Measurements from ENCODE around the gene RAC3.

RAC3 gene

GRCh38 chr17:82007228-82007494 is 24.3 kb upstream of the RAC3 start:
- TF ChIP-seq CTCF (conservative IDR thresholded peaks at IDR 0.05) = no peak
- no peak overlapping the region for H3K27ac ChIP-seq

- no peak overlapping the region for H3K27ac ChIP-seq
- no peak for TF ChIP-seq CTCF (conservative IDR thresholded peaks at IDR 0.05)
Measured at GRCh38 chr17:82007495-82008257, 23.8 kb upstream of the RAC3 start.

- TF ChIP-seq CTCF (conservative IDR thresholded peaks at IDR 0.05) = no peak
- no peak overlapping the region for H3K27ac ChIP-seq
Measured at GRCh38 chr17:82008258-82008940, 23.1 kb upstream of the RAC3 start.

- H3K27ac ChIP-seq = no peak overlapping the region
- no peak for TF ChIP-seq CTCF (conservative IDR thresholded peaks at IDR 0.05)
Measured at GRCh38 chr17:82008941-82009405, 22.5 kb upstream of the RAC3 start.

GRCh38 chr17:82009413-82009812 is 22.1 kb upstream of the RAC3 start:
- no peak for TF ChIP-seq CTCF (conservative IDR thresholded peaks at IDR 0.05)
- no peak overlapping the region for H3K27ac ChIP-seq

GRCh38 chr17:82010575-82011525 is 20.6 kb upstream of the RAC3 start:
- H3K27ac ChIP-seq = no peak overlapping the region
- no peak for TF ChIP-seq CTCF (conservative IDR thresholded peaks at IDR 0.05)

GRCh38 chr17:82011617-82012187 is 19.8 kb upstream of the RAC3 start:
- H3K27ac ChIP-seq = no peak overlapping the region
- no peak for TF ChIP-seq CTCF (conservative IDR thresholded peaks at IDR 0.05)

All from VCaP (cell line).